RWPE2 (cell line): Measurements from ENCODE around the gene CDK14.

ENCODE experiments used
- ATAC-seq: fragments of 200-7000 bp; cut with Tn5 transposase; 3 replicates; pipeline ENCODE4 v1.9.1; 2021; ENCODE audit warnings: low read depth
- DNase-seq: peaks from one replicate; pipeline ENCODE4 v3.0.0-alpha.2; 2020; ENCODE audit warnings: low spot score
- H3K27ac ChIP-seq: fragments of 450-650 bp; 2 replicates; pipeline ENCODE4 v1.5.1; 2017; ENCODE audit warnings: mild to moderate bottlenecking; ENCODE audit not compliant: poor library complexity, severe bottlenecking
- H3K27me3 ChIP-seq: fragments of 250-450 bp; sonication (Bioruptor Pico); 2 replicates; pipeline ENCODE4 v1.5.1; 2021; ENCODE audit warnings: mild to moderate bottlenecking, moderate library complexity; ENCODE audit not compliant: insufficient read depth, poor library complexity, severe bottlenecking
- H3K36me3 ChIP-seq: fragments of 250-450 bp; sonication (Bioruptor Pico); 2 replicates; pipeline ENCODE4 v1.5.1; 2020; ENCODE audit warnings: low read depth, mild to moderate bottlenecking, moderate library complexity
- H3K4me1 ChIP-seq: fragments of 250-450 bp; sonication (Bioruptor Pico); 2 replicates; pipeline ENCODE4 v1.5.1; 2021; ENCODE audit warnings: mild to moderate bottlenecking, moderate library complexity; ENCODE audit not compliant: insufficient read depth, poor library complexity, severe bottlenecking
- H3K4me3 ChIP-seq: fragments of 250-450 bp; sonication (Bioruptor Pico); 2 replicates; pipeline ENCODE4 v1.5.1; 2021; ENCODE audit warnings: mild to moderate bottlenecking, moderate library complexity; ENCODE audit not compliant: severe bottlenecking
- H3K9me3 ChIP-seq: fragments of 250-450 bp; sonication (Bioruptor Pico); 2 replicates; pipeline ENCODE4 v1.5.1; 2021; ENCODE audit warnings: mild to moderate bottlenecking, moderate library complexity; ENCODE audit not compliant: severe bottlenecking
- TF ChIP-seq, protein P1 (sequence below): fragments of 450-650 bp; IDR thresholded peaks from one replicate; pipeline ENCODE4 v1.5.1; 2017; ENCODE audit warnings: mild to moderate bottlenecking, moderate library complexity; ENCODE audit not compliant: poor library complexity, severe bottlenecking

The CDK14 gene

DNA sequence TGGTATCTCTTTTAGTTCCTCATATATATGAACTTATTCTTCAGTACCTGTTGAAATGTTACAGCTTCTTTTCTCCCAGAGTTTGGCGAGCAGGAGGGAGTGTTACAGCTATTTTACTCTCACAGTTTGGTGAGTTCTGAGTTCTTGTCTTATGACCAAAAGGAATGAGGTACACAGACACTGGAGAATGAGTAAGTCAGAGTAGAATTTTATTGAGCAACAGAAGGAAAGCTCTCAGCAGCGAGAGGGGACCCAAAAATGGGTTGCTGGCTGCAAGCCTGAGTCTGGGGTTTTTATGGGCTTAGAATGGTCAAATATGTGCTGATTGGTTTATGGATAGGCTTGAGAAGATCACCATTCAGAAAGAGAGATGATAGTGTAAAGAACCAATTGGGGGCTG, 175.2 kb downstream of the CDK14 start:
- Histone ChIP-seq H3K27ac (no peak overlapping the region), H3K4me1 (peaks cover 10% of the 10 kb centered on the region), H3K9me3 (no peaks in the 10 kb centered on the region), H3K27me3 (no peaks in the 10 kb centered on the region), H3K36me3 (no peaks in the 10 kb centered on the region), H3K4me3 (no peak overlapping the region)
- ATAC-seq = no peak
- DNase-seq = no peak
- TF ChIP-seq, protein P1, sequence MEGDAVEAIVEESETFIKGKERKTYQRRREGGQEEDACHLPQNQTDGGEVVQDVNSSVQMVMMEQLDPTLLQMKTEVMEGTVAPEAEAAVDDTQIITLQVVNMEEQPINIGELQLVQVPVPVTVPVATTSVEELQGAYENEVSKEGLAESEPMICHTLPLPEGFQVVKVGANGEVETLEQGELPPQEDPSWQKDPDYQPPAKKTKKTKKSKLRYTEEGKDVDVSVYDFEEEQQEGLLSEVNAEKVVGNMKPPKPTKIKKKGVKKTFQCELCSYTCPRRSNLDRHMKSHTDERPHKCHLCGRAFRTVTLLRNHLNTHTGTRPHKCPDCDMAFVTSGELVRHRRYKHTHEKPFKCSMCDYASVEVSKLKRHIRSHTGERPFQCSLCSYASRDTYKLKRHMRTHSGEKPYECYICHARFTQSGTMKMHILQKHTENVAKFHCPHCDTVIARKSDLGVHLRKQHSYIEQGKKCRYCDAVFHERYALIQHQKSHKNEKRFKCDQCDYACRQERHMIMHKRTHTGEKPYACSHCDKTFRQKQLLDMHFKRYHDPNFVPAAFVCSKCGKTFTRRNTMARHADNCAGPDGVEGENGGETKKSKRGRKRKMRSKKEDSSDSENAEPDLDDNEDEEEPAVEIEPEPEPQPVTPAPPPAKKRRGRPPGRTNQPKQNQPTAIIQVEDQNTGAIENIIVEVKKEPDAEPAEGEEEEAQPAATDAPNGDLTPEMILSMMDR = no peak

DNA sequence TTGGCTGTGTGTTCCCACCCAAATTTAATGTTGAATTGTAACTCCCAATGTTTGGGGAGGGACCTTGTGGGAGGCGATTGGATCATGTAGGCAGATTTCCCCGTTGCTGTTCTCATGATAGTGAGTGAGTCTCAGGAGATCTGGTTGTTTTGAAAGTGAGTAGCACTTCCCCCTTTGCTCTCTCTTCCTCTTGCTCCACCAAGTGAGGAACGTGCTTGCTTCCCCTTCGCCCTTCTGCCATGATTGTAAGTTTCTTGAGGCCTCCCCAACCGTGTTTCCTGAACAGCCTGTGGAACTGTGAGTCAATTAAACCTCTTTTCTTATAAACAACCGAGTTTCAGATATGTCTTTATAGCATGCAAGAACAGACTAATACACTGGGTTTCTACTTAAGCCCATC, 176.3 kb downstream of the CDK14 start:
- Histone ChIP-seq H3K27ac (no peak overlapping the region), H3K4me3 (no peak overlapping the region), H3K27me3 (no peaks in the 10 kb centered on the region), H3K36me3 (no peaks in the 10 kb centered on the region), H3K4me1 (peaks cover 4% of the 10 kb centered on the region), H3K9me3 (no peaks in the 10 kb centered on the region)
- ATAC-seq (no peak), DNase-seq (no peak)
- TF ChIP-seq, protein P1 = no peak

DNA sequence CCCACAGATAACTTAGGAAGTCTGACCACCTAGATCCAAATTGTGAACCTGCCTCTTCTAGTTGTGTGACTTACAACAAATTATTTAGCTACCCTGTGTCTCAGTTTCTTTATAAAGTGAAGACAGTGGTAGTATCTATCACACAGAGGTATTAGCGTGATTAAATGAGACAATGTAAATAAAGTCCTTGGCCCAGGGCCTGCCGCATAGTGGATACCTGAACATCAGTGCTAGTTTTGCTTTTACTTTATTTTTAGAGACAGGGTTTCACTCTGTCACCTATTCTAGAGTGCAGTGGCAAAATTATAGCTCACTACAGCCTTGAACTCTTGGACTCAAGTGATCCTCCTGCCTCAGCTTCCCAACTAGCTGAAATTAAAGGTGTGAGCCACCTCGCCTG, 177.1 kb downstream of the CDK14 start:
- no peak for ATAC-seq
- H3K36me3 ChIP-seq = no peaks in the 10 kb centered on the region

DNA sequence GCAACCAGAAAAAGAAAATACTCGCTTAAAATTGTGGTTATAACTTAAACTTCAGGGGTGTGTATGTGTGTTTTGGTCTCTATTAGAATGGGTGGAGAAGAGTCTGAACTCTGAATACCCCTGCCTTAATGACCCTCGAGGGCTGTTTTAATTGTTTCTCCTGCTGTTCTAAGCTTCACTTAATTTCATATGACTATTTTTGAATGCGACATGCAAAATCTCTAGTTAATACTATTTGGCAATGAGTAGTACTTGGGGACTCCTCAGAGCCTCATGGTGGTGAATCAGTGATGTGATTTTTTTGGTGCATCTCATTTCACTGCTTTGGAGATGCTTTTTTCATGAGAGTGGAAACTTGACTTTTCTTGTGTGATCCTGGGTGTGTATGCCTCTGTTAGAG, 178.6 kb downstream of the CDK14 start:
- H3K4me1 ChIP-seq = no peaks in the 10 kb centered on the region
- TF ChIP-seq, protein P1 = no peak
- no peaks in the 10 kb centered on the region for H3K27me3 ChIP-seq
- ATAC-seq = no peak
- H3K27ac ChIP-seq = no peak overlapping the region
- DNase-seq = no peak
- H3K4me3 ChIP-seq = no peak overlapping the region
- no peaks in the 10 kb centered on the region for H3K36me3 ChIP-seq
- H3K9me3 ChIP-seq = no peaks in the 10 kb centered on the region

More for the DNA sequence above, 177.1 kb downstream of the CDK14 start:
- TF ChIP-seq, protein P1 = no peak
- DNase-seq = no peak
- H3K4me1 ChIP-seq = no peaks in the 10 kb centered on the region
- H3K27ac ChIP-seq = no peak overlapping the region
- H3K9me3 ChIP-seq = no peaks in the 10 kb centered on the region
- H3K4me3 ChIP-seq = no peak overlapping the region
- H3K27me3 ChIP-seq = no peaks in the 10 kb centered on the region

DNA sequence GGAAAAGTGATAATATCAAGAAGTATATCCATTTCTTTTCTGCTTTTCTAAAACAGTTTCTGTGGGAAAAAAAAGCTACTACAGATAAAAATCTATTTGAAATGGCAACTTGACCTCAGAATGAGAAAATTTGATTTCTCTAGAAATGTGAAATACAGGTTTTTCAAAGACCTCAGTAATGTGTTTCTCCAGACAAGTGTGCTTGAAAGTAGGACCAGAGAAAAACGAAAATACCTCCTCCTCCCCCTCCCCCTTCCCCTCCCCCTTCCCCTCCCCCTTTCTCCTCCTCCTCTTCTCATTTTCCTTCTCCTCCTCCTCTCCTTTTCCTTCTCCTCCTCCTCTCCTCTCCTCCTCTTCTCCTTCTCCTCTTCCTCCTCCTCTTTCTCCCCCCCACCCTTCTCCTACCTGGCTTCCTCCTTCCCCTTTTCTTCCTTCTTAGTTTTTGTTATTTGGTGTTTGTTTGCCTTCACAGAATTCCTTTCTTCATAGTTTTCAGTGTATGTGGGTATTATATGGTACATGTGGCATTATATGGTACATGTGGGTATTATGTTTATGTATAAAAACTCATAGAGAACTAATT, 179.4 kb downstream of the CDK14 start:
- no peaks in the 10 kb centered on the region for H3K4me1 ChIP-seq
- peaks cover 2% of the 10 kb centered on the region for H3K9me3 ChIP-seq
- TF ChIP-seq, protein P1 = no peak
- H3K4me3 ChIP-seq = no peak overlapping the region
- DNase-seq (no peak), ATAC-seq (no peak)
- no peak overlapping the region for H3K27ac ChIP-seq
- no peaks in the 10 kb centered on the region for H3K36me3 ChIP-seq
- H3K27me3 ChIP-seq = no peaks in the 10 kb centered on the region
